ENCODE measurements around the gene SLC13A4. TPM values are rescaled to one million over a fixed set of nuclear protein-coding genes. Genes with fewer than 3 reads are reported as not detected.

SLC13A4 gene
- total RNA-seq, 1 donor from 2014 or later, result 0.07 TPM

- H2AFZ ChIP-seq (ENCODE audit: low read depth, low read length), result no peak overlapping the region
- no peaks in the 10 kb centered on the region for H3K9me3 Mint-ChIP-seq (ENCODE audit: unreplicated experiment)
- no peaks in the 10 kb centered on the region for H3K36me3 ChIP-seq (ENCODE audit: insufficient read depth, low read length)
- peaks cover 61% of the 10 kb centered on the region for H3K79me2 ChIP-seq (ENCODE audit: insufficient read depth, low read length)
- H4K20me1 ChIP-seq (ENCODE audit: insufficient read depth, low read length), result peaks cover 11% of the 10 kb centered on the region
- H3K4me3 Mint-ChIP-seq (ENCODE audit: unreplicated experiment), result peak overlapping the region; percentile 100
- H3K36me3 Mint-ChIP-seq (ENCODE audit: low read depth, unreplicated experiment), result peaks cover 5% of the 10 kb centered on the region
- H3K27ac ChIP-seq (ENCODE audit: low read depth, low read length), result peak overlapping the region; percentile 97
- peak overlapping the region; percentile 95 for H3K9ac ChIP-seq (ENCODE audit: low read length)
- TF ChIP-seq CTCF (IDR thresholded peaks at IDR 0.05; ENCODE audit: insufficient read depth, low read depth, low read length) (no peak), EZH2 (IDR thresholded peaks at IDR 0.05; ENCODE audit: insufficient read depth, low read length) (no peak)
- H3K4me3 ChIP-seq (ENCODE audit: insufficient read depth, low read depth, low read length), result peak overlapping the region; percentile 82
- no peaks in the 10 kb centered on the region for H3K27me3 ChIP-seq (ENCODE audit: insufficient read depth, low read length)
- H3K27ac Mint-ChIP-seq (ENCODE audit: unreplicated experiment), result peak overlapping the region; percentile 72
- FAIRE-seq, result no peak
- H3K4me1 Mint-ChIP-seq (ENCODE audit: low read depth, unreplicated experiment), result peaks cover 15% of the 10 kb centered on the region
- peak; percentile 48 for DNase-seq (ENCODE audit: low read depth)
- no peaks in the 10 kb centered on the region for H3K27me3 Mint-ChIP-seq (ENCODE audit: low read depth, unreplicated experiment)
- no peaks in the 10 kb centered on the region for H3K9me3 ChIP-seq (ENCODE audit: insufficient read depth, low read depth, low read length)
- H3K4me1 ChIP-seq (ENCODE audit: insufficient read depth, low read length), result peaks cover 27% of the 10 kb centered on the region
- peak overlapping the region; percentile 83 for H3K4me2 ChIP-seq (ENCODE audit: low read length)
Measured at GRCh38 chr7:135664046-135664589, 63.9 kb downstream of the SLC13A4 start.

- Histone ChIP-seq H3K4me2 (ENCODE audit: low read length) (peak within 1 kb of the TSS; percentile 83), H2AFZ (ENCODE audit: low read depth, low read length) (peak within 1 kb of the TSS; percentile 84), H3K9me3 (ENCODE audit: insufficient read depth, low read depth, low read length) (no peaks in the 10 kb centered on the region), H3K4me3 (ENCODE audit: insufficient read depth, low read depth, low read length) (peak within 1 kb of the TSS; percentile 82), H3K27ac (ENCODE audit: low read depth, low read length) (peak within 1 kb of the TSS; percentile 97), H3K36me3 (ENCODE audit: insufficient read depth, low read length) (no peaks in the 10 kb centered on the region), H4K20me1 (ENCODE audit: insufficient read depth, low read length) (peaks cover 3% of the 10 kb centered on the region), H3K79me2 (ENCODE audit: insufficient read depth, low read length) (peaks cover 45% of the 10 kb centered on the region), H3K4me1 (ENCODE audit: insufficient read depth, low read length) (peaks cover 27% of the 10 kb centered on the region), H3K27me3 (ENCODE audit: insufficient read depth, low read length) (no peaks in the 10 kb centered on the region), H3K9ac (ENCODE audit: low read length) (peak within 1 kb of the TSS; percentile 95)
- no peak for FAIRE-seq
- no peak for TF ChIP-seq CTCF (IDR thresholded peaks at IDR 0.05; ENCODE audit: insufficient read depth, low read depth, low read length)
- no peak for TF ChIP-seq EZH2 (IDR thresholded peaks at IDR 0.05; ENCODE audit: insufficient read depth, low read length)
- Mint-ChIP-seq H3K27ac (ENCODE audit: unreplicated experiment) (peak within 1 kb of the TSS; percentile 99), H3K9me3 (ENCODE audit: unreplicated experiment) (no peaks in the 10 kb centered on the region), H3K27me3 (ENCODE audit: low read depth, unreplicated experiment) (no peaks in the 10 kb centered on the region), H3K36me3 (ENCODE audit: low read depth, unreplicated experiment) (peaks cover 4% of the 10 kb centered on the region), H3K4me1 (ENCODE audit: low read depth, unreplicated experiment) (peaks cover 15% of the 10 kb centered on the region), H3K4me3 (ENCODE audit: unreplicated experiment) (peak within 1 kb of the TSS; percentile 100)
- DNase-seq (ENCODE audit: low read depth), result peak; percentile 93
Measured at GRCh38 chr7:135662373-135663114, 65.4 kb downstream of the SLC13A4 start, which contains the start of gene STMP1. TSS of gene STMP1 (plus strand) at chr7:135662514.

- H3K9ac ChIP-seq (ENCODE audit: low read length), result peak overlapping the region; percentile 95
- H3K27me3 ChIP-seq (ENCODE audit: insufficient read depth, low read length), result no peaks in the 10 kb centered on the region
- peak overlapping the region; percentile 82 for H3K4me3 ChIP-seq (ENCODE audit: insufficient read depth, low read depth, low read length)
- H3K4me3 Mint-ChIP-seq (ENCODE audit: unreplicated experiment), result peak overlapping the region; percentile 100
- H3K27me3 Mint-ChIP-seq (ENCODE audit: low read depth, unreplicated experiment), result no peaks in the 10 kb centered on the region
- H3K4me1 ChIP-seq (ENCODE audit: insufficient read depth, low read length), result peaks cover 27% of the 10 kb centered on the region
- peak overlapping the region; percentile 23 for H3K27ac ChIP-seq (ENCODE audit: low read depth, low read length)
- peaks cover 3% of the 10 kb centered on the region for H4K20me1 ChIP-seq (ENCODE audit: insufficient read depth, low read length)
- H3K9me3 Mint-ChIP-seq (ENCODE audit: unreplicated experiment), result no peaks in the 10 kb centered on the region
- DNase-seq (ENCODE audit: low read depth) (no peak), FAIRE-seq (no peak)
- H3K4me1 Mint-ChIP-seq (ENCODE audit: low read depth, unreplicated experiment), result peaks cover 15% of the 10 kb centered on the region
- H3K9me3 ChIP-seq (ENCODE audit: insufficient read depth, low read depth, low read length), result no peaks in the 10 kb centered on the region
- peaks cover 4% of the 10 kb centered on the region for H3K36me3 Mint-ChIP-seq (ENCODE audit: low read depth, unreplicated experiment)
- H3K27ac Mint-ChIP-seq (ENCODE audit: unreplicated experiment), result peak overlapping the region; percentile 78
- peak overlapping the region; percentile 84 for H2AFZ ChIP-seq (ENCODE audit: low read depth, low read length)
- peak overlapping the region; percentile 76 for H3K4me2 ChIP-seq (ENCODE audit: low read length)
- TF ChIP-seq CTCF (IDR thresholded peaks at IDR 0.05; ENCODE audit: insufficient read depth, low read depth, low read length) (peak; percentile 28), EZH2 (IDR thresholded peaks at IDR 0.05; ENCODE audit: insufficient read depth, low read length) (no peak)
- peaks cover 40% of the 10 kb centered on the region for H3K79me2 ChIP-seq (ENCODE audit: insufficient read depth, low read length)
- no peaks in the 10 kb centered on the region for H3K36me3 ChIP-seq (ENCODE audit: insufficient read depth, low read length)
Measured at GRCh38 chr7:135662123-135662372, 65.9 kb downstream of the SLC13A4 start.

Data from astrocyte (in vitro differentiated cells and primary cell).